GM12875 (cell line): ENCODE results near the gene FBXO42.

Source experiments
- H3K4me3 ChIP-seq: one replicate; pipeline ENCODE4 v1.5.1; 2011; ENCODE audit warnings: low read depth, low read length, control low read depth
- TF ChIP-seq, protein P1 (sequence below): IDR thresholded peaks from 2 replicates; pipeline ENCODE4 v1.5.1; 2011; ENCODE audit warnings: low read depth, mild to moderate bottlenecking, control low read depth, inconsistent platforms, low read length, moderate library complexity, borderline replicate concordance; ENCODE audit not compliant: insufficient read depth

Gene FBXO42

DNA sequence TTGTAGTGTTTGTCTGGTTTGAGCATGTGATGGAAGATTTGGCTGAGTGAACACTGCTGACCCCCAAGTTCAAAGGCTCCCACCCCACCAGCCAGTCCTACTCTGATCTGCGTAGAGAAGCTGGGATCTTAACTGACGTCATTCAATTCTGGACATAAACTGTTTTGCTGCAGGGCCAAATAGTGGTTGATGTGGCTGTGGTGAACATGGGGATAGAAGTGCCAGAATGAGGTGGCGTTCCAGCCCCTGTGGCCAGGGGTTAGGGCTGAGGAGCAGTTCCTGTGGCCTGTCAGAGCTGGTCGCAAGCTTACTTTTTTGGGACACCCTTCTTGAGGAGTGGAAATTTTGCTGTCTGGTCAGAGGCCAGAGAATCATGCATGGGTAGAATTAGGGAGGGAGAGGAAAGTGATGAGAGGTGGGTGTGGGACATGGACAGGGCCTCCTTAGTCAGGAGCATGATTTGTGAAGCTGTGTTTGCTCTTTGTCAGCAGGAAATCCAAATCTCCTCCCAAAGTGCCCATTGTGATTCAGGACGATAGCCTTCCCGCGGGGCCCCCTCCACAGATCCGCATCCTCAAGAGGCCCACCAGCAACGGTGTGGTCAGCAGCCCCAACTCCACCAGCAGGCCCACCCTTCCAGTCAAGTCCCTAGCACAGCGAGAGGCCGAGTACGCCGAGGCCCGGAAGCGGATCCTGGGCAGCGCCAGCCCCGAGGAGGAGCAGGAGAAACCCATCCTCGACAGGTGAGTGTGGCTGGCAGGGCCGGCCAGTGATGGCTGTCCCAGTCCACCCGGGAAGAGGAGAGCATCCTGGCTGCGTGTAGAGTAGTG lies 40.7 kb upstream of the FBXO42 start:
- TF ChIP-seq, protein P1, sequence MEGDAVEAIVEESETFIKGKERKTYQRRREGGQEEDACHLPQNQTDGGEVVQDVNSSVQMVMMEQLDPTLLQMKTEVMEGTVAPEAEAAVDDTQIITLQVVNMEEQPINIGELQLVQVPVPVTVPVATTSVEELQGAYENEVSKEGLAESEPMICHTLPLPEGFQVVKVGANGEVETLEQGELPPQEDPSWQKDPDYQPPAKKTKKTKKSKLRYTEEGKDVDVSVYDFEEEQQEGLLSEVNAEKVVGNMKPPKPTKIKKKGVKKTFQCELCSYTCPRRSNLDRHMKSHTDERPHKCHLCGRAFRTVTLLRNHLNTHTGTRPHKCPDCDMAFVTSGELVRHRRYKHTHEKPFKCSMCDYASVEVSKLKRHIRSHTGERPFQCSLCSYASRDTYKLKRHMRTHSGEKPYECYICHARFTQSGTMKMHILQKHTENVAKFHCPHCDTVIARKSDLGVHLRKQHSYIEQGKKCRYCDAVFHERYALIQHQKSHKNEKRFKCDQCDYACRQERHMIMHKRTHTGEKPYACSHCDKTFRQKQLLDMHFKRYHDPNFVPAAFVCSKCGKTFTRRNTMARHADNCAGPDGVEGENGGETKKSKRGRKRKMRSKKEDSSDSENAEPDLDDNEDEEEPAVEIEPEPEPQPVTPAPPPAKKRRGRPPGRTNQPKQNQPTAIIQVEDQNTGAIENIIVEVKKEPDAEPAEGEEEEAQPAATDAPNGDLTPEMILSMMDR = no peak
- H3K4me3 ChIP-seq = no peak overlapping the region

GRCh38 chr1:16391411-16391810 lies 39.1 kb upstream of the FBXO42 start:
- TF ChIP-seq, protein P1 = no peak
- no peak overlapping the region for H3K4me3 ChIP-seq

DNA sequence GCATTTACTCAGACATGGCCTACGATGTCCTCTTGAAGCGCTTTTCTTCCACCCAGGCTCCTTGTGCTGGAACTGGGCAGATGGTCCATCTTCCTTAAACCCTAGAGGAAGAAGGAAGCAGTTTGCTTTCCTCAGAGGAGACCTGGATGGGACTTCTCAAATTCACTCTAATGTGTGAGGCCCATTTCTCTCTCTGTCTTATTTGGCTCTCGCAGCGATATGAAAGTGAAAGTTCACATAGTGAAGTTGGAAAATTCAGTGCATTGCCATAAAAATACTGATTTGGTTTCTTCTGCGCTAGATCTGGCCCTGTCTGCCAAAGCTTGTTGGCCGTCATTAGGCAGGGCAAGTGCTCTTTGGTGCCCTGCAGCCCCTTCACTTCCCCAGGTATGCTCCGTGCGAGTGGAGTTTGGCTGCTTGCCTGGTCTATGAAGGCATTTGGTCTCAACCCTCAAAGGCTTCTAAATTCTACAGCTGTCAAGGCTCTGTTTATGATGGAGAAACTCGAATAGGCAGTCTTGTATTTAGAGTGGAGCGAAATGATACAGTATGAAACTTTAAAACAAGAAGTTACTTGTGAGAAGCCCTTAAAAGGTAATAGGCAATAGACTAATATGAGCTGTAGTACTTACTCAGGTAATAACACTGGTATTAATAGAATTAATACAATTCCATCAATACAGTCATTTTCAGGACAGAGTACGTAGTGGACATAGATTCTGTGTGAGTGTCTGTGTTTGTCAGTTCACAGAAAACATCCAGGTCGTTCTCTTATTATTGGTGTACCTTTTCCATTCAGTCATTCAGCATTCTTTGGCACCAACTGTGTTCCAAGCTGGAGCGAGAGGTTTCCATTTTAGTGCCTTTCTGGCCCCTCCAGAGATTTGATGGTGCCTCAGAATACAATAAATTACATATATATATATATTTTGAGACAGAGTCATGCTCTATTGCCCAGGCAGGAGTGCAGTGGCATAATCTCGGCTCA lies 35.2 kb upstream of the FBXO42 start:
- TF ChIP-seq, protein P1 = no peak
- H3K4me3 ChIP-seq = peak overlapping the region; percentile 36

- TF ChIP-seq, protein P1 = no peak
- H3K4me3 ChIP-seq = peak overlapping the region; percentile 36
These were observed 34.3 kb upstream of the FBXO42 start for GRCh38 chr1:16386454-16387113.

- TF ChIP-seq, protein P1 = no peak
These were observed 33.6 kb upstream of the FBXO42 start for GRCh38 chr1:16385659-16386453.

DNA sequence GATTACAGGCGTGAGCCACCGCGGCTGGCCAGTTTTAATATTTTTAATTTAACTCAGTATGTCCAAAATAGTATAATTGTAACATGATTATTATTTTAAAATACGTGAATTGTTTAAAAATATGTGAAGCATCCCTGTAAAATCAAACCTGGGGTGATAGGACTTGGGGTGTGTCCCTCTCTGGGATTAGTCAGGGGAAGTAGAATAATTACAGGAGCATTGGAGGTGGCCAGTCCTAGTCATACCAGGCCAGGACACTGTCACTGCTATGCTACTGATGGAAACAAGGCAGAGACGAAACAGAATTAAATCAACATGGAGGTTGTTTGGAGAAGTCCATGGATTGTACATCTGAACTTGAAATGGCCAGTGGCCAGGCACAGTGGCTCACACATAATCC lies 31.6 kb upstream of the FBXO42 start:
- TF ChIP-seq, protein P1 = no peak

More at GRCh38 chr1:16385659-16386453, 33.6 kb upstream of the FBXO42 start:
- H3K4me3 ChIP-seq = no peak overlapping the region

More for the DNA sequence above, 31.6 kb upstream of the FBXO42 start:
- H3K4me3 ChIP-seq = no peak overlapping the region
